NK-92 (cell line): ENCODE measurements around the gene PRDM10.
"Not testable (repeated sequence)": the region's sequence is repeated elsewhere in the genome, so short reads cannot be mapped to it uniquely, and the experiment has no call there.

Experiments
- DNase-seq: peaks from one replicate; lab custom pipeline; 2025; ENCODE audit not compliant: unreplicated experiment; lab: John Stamatoyannopoulos, UW

The PRDM10 gene

DNA sequence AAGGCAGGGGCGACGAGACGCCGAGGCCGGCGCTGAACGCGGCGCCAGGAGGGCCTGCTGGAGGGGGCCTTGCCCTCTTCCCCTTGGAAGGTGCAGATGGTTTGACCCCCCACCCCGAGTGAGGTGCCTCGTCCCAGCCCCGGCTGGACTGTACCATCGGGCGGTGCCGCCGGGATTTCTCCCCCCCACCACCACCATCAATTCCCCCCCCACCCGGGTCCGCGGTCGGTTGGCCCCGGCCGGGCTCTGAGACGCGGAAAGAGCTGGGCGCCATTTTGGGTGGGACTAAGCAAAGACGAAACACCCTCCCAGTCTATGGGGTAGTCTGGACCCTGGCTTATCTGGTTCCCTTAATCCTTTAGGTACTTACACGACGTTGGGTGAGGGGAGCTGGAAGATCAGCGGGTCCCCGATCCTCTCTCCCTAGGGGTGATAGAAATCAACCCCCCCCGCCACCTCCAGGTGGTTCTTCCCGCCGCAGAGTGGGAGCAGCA is at the start of gene PRDM10:
TSS of gene PRDM10 (minus strand) at position 484 of the 494 bp plus-strand sequence. CDS start 41,871 bp downstream, outside the sequence.
- peak; percentile 41 for DNase-seq

DNA sequence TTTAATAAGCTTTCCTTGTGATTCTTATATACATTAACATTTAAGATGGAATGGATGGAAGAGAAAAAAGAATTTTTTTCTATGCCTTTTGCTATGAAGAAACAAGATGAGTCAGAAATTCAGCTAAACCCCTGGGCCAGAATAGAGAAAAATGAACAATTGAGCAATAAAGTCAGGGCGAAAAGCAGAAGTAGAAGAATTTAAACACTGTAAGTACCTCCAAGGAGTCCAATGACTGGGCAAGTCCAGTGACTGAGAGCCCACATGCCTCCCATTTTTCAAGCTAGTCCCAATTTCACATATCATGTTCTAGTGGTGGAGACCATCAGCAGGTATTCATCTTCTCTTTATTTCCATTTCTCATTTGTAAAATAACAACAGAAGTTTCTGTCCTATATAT is 48.4 kb upstream of the PRDM10 start:
- DNase-seq: no peak

- DNase-seq: no peak
These were observed 47.6 kb upstream of the PRDM10 start for GRCh38 chr11:130050257-130050656.

DNA sequence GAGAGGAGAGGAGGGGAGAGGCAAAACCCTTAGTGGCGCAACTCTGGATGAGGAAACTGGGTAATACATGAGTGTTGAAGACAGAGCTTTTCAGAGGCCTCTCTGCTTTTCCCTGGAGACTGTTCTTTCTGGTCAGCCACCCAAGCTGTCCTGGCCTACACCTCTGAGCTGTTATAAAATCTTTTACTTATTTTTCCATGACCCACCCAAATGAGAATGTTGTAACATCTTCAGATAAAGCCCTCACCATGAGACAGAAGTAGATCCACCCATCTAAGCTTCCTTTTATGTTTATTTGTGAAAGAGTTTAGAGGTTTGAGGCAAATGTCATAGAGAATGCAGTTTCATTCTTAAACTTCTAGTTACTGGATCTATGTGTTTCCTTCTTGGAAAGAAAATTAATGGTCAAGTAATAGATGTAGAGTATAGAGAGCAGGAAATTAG is 46.7 kb upstream of the PRDM10 start:
- DNase-seq: no peak

- DNase-seq: no peak
These were observed 44.5 kb upstream of the PRDM10 start for GRCh38 chr11:130047141-130047540.

DNA sequence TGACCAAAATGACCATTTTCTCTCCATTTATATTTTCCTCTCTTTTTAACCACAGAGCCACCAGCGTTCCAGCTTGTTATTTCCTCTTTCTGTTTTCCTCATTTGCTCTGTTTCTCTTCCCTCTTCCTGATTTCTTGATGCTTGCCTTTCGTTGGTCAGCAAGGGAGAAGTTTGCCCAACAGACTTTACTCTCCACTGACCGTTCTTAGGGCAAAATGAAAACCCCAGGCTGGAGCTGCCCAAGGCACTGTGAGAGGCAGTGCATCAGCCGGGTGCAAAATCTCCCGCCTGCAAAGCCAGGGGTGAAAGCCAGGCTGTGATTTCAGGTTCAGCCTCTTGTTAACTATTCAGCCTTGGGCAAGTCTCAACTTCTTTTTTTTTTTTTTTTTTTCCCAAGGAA is 40.9 kb upstream of the PRDM10 start:
- no peak for DNase-seq

GRCh38 chr11:130042093-130042591 is 39.5 kb upstream of the PRDM10 start:
- DNase-seq: no peak

- DNase-seq: no peak
These were observed 37.8 kb upstream of the PRDM10 start for GRCh38 chr11:130040281-130040940.

GRCh38 chr11:130037881-130038585 is 35.4 kb upstream of the PRDM10 start:
- no peak for DNase-seq

GRCh38 chr11:130037058-130037457 is 34.4 kb upstream of the PRDM10 start:
- no peak for DNase-seq

- no peak for DNase-seq
These were observed 31.6 kb upstream of the PRDM10 start for GRCh38 chr11:130034236-130034635.

- DNase-seq: no peak
These were observed 30.3 kb upstream of the PRDM10 start for GRCh38 chr11:130032931-130033330.

DNA sequence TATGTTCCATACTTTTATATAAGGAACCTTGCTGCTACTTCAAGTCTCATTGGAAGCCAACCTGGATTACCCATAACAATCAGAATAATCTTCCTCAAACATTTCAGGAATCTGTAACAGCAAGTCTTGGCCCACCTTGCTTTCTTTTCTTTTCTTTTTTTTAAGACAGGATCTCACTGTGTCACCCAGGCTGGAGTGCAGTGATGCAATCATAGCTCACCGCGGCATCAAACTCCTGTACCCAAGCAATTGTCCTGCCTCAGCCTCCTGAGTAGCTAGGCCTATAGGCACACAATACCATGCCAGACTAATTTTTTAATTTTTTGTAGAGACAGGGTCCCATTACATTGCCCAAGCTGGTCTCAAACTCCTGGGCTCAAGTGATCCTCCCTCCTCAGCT is 29.3 kb upstream of the PRDM10 start:
- no peak for DNase-seq

- DNase-seq: no peak
These were observed 28.4 kb upstream of the PRDM10 start for GRCh38 chr11:130031056-130031455.

- no peak for DNase-seq
These were observed 26.5 kb upstream of the PRDM10 start for GRCh38 chr11:130029137-130029536.

DNA sequence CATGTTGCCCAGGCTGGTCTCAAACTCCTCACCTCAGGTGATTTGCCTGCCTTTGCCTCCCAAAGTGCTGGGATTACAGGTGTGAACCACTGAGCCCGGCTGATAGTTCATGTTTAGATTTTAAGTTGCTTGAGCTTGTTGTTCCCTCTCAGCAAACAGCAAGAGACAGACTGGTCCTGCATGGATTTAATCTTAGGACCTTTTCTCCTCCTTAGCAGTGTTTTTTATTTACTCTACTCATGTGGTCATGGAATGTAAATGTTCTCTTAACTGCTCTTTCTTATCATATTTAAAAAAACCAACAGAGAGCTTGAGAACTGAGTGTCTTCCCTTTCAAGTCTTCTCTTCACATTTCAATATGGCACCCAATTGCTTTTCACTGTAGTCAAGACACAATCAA is 22.7 kb upstream of the PRDM10 start:
- no peak for DNase-seq

GRCh38 chr11:130024361-130024760 is 21.7 kb upstream of the PRDM10 start:
- no peak for DNase-seq

GRCh38 chr11:130023204-130023603 is 20.6 kb upstream of the PRDM10 start:
- no peak for DNase-seq

DNA sequence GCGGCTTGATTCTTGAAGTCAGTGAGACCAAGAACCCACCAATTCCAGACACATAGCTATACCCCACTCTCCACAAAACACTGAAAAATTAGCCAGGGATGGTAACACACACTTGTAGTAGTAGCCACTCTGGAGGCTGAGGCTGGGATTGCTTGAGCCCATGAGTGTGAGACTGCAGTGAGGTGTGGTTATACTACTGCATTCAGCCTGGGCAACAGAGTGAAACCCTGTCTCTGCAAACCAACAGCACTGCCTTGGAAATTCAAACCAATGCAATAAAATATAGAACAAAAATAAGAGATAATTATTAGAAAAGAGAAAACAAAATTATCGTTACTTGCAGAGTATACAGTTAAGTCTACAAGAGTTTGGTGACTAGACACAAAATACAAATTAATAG is 20.2 kb upstream of the PRDM10 start:
- DNase-seq: no peak

DNA sequence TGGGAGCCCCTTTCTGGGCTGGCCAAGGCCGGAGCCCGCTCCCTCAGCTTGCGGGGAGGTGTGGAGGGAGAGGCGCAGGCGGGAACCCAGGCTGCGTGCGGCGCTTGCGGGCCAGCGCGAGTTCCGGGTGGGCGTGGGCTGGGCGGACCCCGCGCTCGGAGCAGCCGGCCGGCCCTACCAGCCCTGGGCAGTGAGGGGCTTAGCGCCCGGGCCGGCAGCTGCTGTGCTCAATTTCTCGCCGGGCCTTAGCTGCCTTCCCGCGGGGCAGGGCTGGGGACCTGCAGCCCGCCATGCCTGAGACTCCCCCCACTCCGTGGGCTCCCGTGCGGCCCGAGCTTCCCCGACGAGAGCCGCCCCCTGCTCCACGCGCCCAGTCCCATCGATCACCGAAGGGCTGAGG is 19.0 kb upstream of the PRDM10 start:
- not testable (repeated sequence) for DNase-seq

GRCh38 chr11:130020323-130020722 is 17.7 kb upstream of the PRDM10 start:
- no peak for DNase-seq

GRCh38 chr11:130015846-130016245 is 13.2 kb upstream of the PRDM10 start:
- DNase-seq: not testable (repeated sequence)
